ENCODE results near the gene CDK6.

GRCh38 chr7:92750447-92750839 lies 85.9 kb downstream of the CDK6 start:
- TF ChIP-seq REST (IDR thresholded peaks at IDR 0.05; ENCODE audit: low read depth, low read length), result no peak
- no peak for TF ChIP-seq TAF1 (IDR thresholded peaks at IDR 0.05; ENCODE audit: borderline replicate concordance, low read depth, low read length)
- TF ChIP-seq HDAC2 (IDR thresholded peaks at IDR 0.05), result no peak
- TF ChIP-seq POLR2A (IDR thresholded peaks at IDR 0.05; ENCODE audit: low read depth, low read length), result no peak
- no peak for TF ChIP-seq RB1 (IDR thresholded peaks at IDR 0.05; ENCODE audit: borderline replicate concordance)
- TF ChIP-seq, protein P1, sequence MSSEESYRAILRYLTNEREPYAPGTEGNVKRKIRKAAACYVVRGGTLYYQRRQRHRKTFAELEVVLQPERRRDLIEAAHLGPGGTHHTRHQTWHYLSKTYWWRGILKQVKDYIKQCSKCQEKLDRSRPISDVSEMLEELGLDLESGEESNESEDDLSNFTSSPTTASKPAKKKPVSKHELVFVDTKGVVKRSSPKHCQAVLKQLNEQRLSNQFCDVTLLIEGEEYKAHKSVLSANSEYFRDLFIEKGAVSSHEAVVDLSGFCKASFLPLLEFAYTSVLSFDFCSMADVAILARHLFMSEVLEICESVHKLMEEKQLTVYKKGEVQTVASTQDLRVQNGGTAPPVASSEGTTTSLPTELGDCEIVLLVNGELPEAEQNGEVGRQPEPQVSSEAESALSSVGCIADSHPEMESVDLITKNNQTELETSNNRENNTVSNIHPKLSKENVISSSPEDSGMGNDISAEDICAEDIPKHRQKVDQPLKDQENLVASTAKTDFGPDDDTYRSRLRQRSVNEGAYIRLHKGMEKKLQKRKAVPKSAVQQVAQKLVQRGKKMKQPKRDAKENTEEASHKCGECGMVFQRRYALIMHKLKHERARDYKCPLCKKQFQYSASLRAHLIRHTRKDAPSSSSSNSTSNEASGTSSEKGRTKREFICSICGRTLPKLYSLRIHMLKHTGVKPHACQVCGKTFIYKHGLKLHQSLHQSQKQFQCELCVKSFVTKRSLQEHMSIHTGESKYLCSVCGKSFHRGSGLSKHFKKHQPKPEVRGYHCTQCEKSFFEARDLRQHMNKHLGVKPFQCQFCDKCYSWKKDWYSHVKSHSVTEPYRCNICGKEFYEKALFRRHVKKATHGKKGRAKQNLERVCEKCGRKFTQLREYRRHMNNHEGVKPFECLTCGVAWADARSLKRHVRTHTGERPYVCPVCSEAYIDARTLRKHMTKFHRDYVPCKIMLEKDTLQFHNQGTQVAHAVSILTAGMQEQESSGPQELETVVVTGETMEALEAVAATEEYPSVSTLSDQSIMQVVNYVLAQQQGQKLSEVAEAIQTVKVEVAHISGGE (CRISPR knock-in tag; IDR thresholded peaks at IDR 0.05), result no peak

All from GM12878 (cell line).